Breast epithelium (tissue), 3 donors: Measurements from ENCODE around the gene CRYGN.

ENCODE experiments used
- POLR2AphosphoS5 ChIP-seq, 3 donors: sonication (generic); formaldehyde crosslinking; IDR thresholded peaks; one replicate each; pipeline ENCODE4 v1.6.1; 2017; ENCODE audit warnings: antibody characterized with exemption in 3 of 3
- TF ChIP-seq, protein P1 (sequence below), 3 donors: fragments of 450-650 bp; IDR thresholded peaks; one replicate each; pipeline ENCODE4 v1.5.1; 2016 to 2017; ENCODE audit warnings: antibody characterized with exemption in 3 of 3, mild to moderate bottlenecking in 3 of 3, moderate library complexity in 3 of 3

DNA sequence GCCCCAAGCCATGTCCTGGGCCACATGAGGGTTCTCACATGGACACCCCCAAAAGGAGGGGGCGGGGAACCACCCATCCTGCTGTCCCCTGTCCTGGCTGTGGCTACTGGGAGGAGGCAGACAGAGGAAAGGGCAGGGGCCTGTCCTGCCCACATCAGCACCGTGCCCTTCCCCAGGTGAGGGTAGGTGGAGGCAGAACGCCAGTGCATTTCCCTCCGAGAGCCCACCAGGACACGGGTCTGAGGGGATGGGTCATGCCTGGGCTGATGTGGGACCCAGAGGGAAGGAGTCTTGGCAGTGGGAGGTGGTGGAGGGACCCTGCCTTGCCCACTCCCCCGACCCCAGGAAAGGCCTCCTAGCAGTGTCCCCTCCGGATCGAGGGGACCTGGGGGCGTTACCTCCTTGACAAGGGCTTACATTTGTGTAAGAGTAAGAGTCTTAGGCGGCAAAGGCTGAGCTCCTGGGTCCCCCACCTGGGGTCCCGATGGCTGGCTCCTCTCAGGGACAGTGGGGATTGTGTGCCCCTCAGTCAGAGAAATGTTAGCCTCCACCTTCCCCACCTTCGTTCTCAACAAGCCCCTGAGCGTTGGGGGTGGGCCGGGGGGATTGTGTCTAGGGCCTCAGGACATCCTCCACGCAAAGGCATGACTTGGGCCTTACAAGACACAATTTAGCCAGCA is 6.1 kb downstream of the CRYGN start:
- TF ChIP-seq, protein P1, sequence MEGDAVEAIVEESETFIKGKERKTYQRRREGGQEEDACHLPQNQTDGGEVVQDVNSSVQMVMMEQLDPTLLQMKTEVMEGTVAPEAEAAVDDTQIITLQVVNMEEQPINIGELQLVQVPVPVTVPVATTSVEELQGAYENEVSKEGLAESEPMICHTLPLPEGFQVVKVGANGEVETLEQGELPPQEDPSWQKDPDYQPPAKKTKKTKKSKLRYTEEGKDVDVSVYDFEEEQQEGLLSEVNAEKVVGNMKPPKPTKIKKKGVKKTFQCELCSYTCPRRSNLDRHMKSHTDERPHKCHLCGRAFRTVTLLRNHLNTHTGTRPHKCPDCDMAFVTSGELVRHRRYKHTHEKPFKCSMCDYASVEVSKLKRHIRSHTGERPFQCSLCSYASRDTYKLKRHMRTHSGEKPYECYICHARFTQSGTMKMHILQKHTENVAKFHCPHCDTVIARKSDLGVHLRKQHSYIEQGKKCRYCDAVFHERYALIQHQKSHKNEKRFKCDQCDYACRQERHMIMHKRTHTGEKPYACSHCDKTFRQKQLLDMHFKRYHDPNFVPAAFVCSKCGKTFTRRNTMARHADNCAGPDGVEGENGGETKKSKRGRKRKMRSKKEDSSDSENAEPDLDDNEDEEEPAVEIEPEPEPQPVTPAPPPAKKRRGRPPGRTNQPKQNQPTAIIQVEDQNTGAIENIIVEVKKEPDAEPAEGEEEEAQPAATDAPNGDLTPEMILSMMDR (IDR thresholded peaks at IDR 0.05) = no peak
- TF ChIP-seq POLR2AphosphoS5 (IDR thresholded peaks at IDR 0.05) = no peak
